Measurements from ENCODE around the gene FGF2.

FGF2 gene

GRCh38 chr4:122895336-122895995 lies 68.8 kb downstream of the FGF2 start:
- no peak for DNase-seq (ENCODE audit: low spot score)

GRCh38 chr4:122896270-122896669 lies 69.6 kb downstream of the FGF2 start:
- DNase-seq (ENCODE audit: low spot score): no peak

- peak; percentile 29 for DNase-seq (ENCODE audit: low spot score)
Observed at GRCh38 chr4:122898370-122899150, 71.9 kb downstream of the FGF2 start.

GRCh38 chr4:122899682-122900081 lies 73.1 kb downstream of the FGF2 start:
- no peak for DNase-seq (ENCODE audit: low spot score)

GRCh38 chr4:122900314-122900713 lies 73.7 kb downstream of the FGF2 start:
- no peak for DNase-seq (ENCODE audit: low spot score)

- DNase-seq (ENCODE audit: low spot score): no peak
Observed at GRCh38 chr4:122901247-122902010, 74.8 kb downstream of the FGF2 start.

- no peak for DNase-seq (ENCODE audit: low spot score)
Observed at GRCh38 chr4:122903766-122904288, 77.2 kb downstream of the FGF2 start.

- DNase-seq (ENCODE audit: low spot score): no peak
Observed at GRCh38 chr4:122906859-122907305, 80.3 kb downstream of the FGF2 start.

- no peak for DNase-seq (ENCODE audit: low spot score)
Observed at GRCh38 chr4:122908223-122908622, 81.6 kb downstream of the FGF2 start.

GRCh38 chr4:122909683-122910082 lies 83.1 kb downstream of the FGF2 start:
- no peak for DNase-seq (ENCODE audit: low spot score)

- DNase-seq (ENCODE audit: low spot score): no peak
Observed at GRCh38 chr4:122911588-122911987, 85.0 kb downstream of the FGF2 start.

- no peak for DNase-seq (ENCODE audit: low spot score)
Observed at GRCh38 chr4:122912810-122913575, 86.4 kb downstream of the FGF2 start.

- no peak for DNase-seq (ENCODE audit: low spot score)
Observed at GRCh38 chr4:122914292-122914904, 87.8 kb downstream of the FGF2 start.

GRCh38 chr4:122914938-122915337 lies 88.3 kb downstream of the FGF2 start:
- no peak for DNase-seq (ENCODE audit: low spot score)

- DNase-seq (ENCODE audit: low spot score): no peak
Observed at GRCh38 chr4:122917731-122918130, 91.1 kb downstream of the FGF2 start.

GRCh38 chr4:122920473-122920872 lies 93.8 kb downstream of the FGF2 start:
- no peak for DNase-seq (ENCODE audit: low spot score)

- DNase-seq (ENCODE audit: low spot score): no peak
Observed at GRCh38 chr4:122921300-122921699, 94.7 kb downstream of the FGF2 start.

GRCh38 chr4:122921971-122922876 lies 95.6 kb downstream of the FGF2 start, which contains the start of gene NUDT6:
NUDT6 (minus strand) TSS chr4:122922597; CDS start chr4:122922572, 25 bp downstream.
- peak; percentile 77 for DNase-seq (ENCODE audit: low spot score)

- peak; percentile 89 for DNase-seq (ENCODE audit: low spot score)
Observed at GRCh38 chr4:122922877-122923511, 96.4 kb downstream of the FGF2 start.

GRCh38 chr4:122928930-122929329 lies 102.3 kb downstream of the FGF2 start:
- DNase-seq (ENCODE audit: low spot score): no peak

Data from globus pallidus (tissue), 1 donor.